Right lobe of liver (tissue), 4 donors: ENCODE data around the gene HORMAD2.
"Not testable (repeated sequence)": the region's sequence is repeated elsewhere in the genome, so short reads cannot be mapped to it uniquely, and the experiment has no call there.

Experiments
- POLR2A ChIP-seq: fragments of 450-650 bp; IDR thresholded peaks from one replicate; pipeline ENCODE4 v1.6.1; 2017; ENCODE audit warnings: antibody characterized with exemption, mild to moderate bottlenecking
- TF ChIP-seq, protein P1 (sequence below), 4 donors: fragments of 200-600 bp in 3 of 4; fragments of 450-650 bp in 1 of 4; IDR thresholded peaks; one replicate each; pipeline versions ENCODE4 v1.5.1 to v1.8.0; 2016 to 2022; ENCODE audit warnings: antibody characterized with exemption in 4 of 4, mild to moderate bottlenecking in 2 of 4
- donor health status: DM: no; HTN: no; CAD: no.
- donor health status: DM: no; HTN: no; CAD: no.
- donor health status: DM: no; HTN: yes; CAD: no.

DNA sequence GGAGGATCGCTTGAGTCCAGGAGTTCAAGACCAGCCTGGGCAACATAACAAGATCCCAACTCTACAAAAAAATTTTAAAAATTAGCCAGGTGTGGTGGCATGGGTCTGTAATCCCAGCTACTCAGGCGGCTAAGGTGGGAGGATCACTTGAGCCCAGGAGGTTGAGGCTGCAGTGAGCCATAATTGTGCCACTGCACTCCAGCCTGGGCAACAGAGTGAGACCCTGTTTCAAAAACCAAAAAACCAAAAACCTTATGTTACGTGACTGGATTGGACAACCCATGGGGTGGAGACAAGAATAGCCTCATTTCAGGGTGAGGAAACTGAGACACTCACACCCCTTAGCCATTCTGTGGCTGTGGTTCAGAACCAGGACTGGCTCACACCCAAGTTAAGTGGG, 136.0 kb downstream of the HORMAD2 start:
- TF ChIP-seq, protein P1, sequence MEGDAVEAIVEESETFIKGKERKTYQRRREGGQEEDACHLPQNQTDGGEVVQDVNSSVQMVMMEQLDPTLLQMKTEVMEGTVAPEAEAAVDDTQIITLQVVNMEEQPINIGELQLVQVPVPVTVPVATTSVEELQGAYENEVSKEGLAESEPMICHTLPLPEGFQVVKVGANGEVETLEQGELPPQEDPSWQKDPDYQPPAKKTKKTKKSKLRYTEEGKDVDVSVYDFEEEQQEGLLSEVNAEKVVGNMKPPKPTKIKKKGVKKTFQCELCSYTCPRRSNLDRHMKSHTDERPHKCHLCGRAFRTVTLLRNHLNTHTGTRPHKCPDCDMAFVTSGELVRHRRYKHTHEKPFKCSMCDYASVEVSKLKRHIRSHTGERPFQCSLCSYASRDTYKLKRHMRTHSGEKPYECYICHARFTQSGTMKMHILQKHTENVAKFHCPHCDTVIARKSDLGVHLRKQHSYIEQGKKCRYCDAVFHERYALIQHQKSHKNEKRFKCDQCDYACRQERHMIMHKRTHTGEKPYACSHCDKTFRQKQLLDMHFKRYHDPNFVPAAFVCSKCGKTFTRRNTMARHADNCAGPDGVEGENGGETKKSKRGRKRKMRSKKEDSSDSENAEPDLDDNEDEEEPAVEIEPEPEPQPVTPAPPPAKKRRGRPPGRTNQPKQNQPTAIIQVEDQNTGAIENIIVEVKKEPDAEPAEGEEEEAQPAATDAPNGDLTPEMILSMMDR (IDR thresholded peaks at IDR 0.05) = not testable (repeated sequence)
- not testable (repeated sequence) for TF ChIP-seq POLR2A
